Vagina (tissue), 2 donors: ENCODE data around the gene TMEM242.

Source experiments
- CTCF ChIP-seq, 3 experiments: fragments of 450-650 bp in 2 of 3; fragments of 200-600 bp in 1 of 3; sonication (generic) in 1 of 3; IDR thresholded peaks; one replicate each; pipeline ENCODE4 v1.5.1; 2017 to 2019; ENCODE audit warnings: antibody characterized with exemption in 3 of 3, mild to moderate bottlenecking in 2 of 3, moderate library complexity in 2 of 3
- POLR2A ChIP-seq, 2 donors: fragments of 450-650 bp; IDR thresholded peaks; one replicate each; pipeline ENCODE4 v1.6.1; 2017; ENCODE audit warnings: antibody characterized with exemption in 2 of 2, mild to moderate bottlenecking in 2 of 2, moderate library complexity in 2 of 2
- POLR2AphosphoS5 ChIP-seq, 2 donors: sonication (generic); formaldehyde crosslinking; IDR thresholded peaks; one replicate each; pipeline ENCODE4 v1.9.0; 2017; ENCODE audit warnings: antibody characterized with exemption in 2 of 2, mild to moderate bottlenecking in 2 of 2, low read depth in 1 of 2; ENCODE audit not compliant: insufficient read depth in 1 of 2

GRCh38 chr6:157268396-157268795 is 54.9 kb downstream of the TMEM242 start:
- TF ChIP-seq CTCF (IDR thresholded peaks at IDR 0.05): no peak
- no peak for TF ChIP-seq POLR2A (IDR thresholded peaks at IDR 0.05)
- TF ChIP-seq POLR2AphosphoS5 (IDR thresholded peaks at IDR 0.05; ENCODE audit: insufficient read depth in 1 of 2, low read depth in 1 of 2): no peak
